Pancreas (tissue), 10 donors: ENCODE data around the gene ZNF628. TPM values are rescaled to one million over a fixed set of nuclear protein-coding genes. Genes with fewer than 3 reads are reported as not detected.
A peak's percentile ranks its signal among the peaks of the same experiment; 100 is the strongest.

Source experiments
- ATAC-seq, 4 donors: fragments of 200-7000 bp; cut with Tn5 transposase; one replicate each; pipeline versions ENCODE4 v1.8.0 to v1.9.1; 2020; ENCODE audit warnings: mild to moderate bottlenecking in 4 of 4, moderate library complexity in 4 of 4
- DNase-seq, 6 donors: peaks; one replicate each; pipeline ENCODE4 v3.0.0-alpha.2; 2020
- FAIRE-seq: peaks from 2 replicates; lab custom pipeline; 2012; peaks lifted over from hg19 to GRCh38; lab: Jason Lieb, UNC
- H3K27ac ChIP-seq, 4 donors: fragments of 200-600 bp; sonication (generic); 1 replicate in 3 of 4; 2 replicates in 1 of 4; pipeline versions ENCODE4 v1.5.0 to v1.8.0; 2020
- H3K27me3 ChIP-seq, 4 donors: fragments of 200-600 bp; one replicate each; pipeline ENCODE4 v1.8.0; 2021
- H3K36me3 ChIP-seq, 3 donors: fragments of 200-600 bp; sonication (generic) in 1 of 3; one replicate each; pipeline versions ENCODE4 v1.5.0 to v1.8.0; 2020 to 2021
- H3K4me1 ChIP-seq, 3 donors: fragments of 200-600 bp; one replicate each; pipeline ENCODE4 v1.8.0; 2021
- H3K4me3 ChIP-seq, 4 donors: fragments of 200-600 bp; sonication (generic) in 2 of 4; one replicate each; pipeline versions ENCODE4 v1.5.0 to v1.8.0; 2020 to 2021
- H3K9me3 ChIP-seq, 4 donors: fragments of 200-600 bp; one replicate each; pipeline ENCODE4 v1.8.0; 2021
- WGBS, 2 donors: extraction: QIAGEN DNeasy Blood & Tissue Kit; methylation state at CpG; one replicate each; pipeline ENCODE4 v1.1.7; 2013; 5-methylcytosine and 5-hydroxymethylcytosine counted together
- intact Hi-C, 3 donors: fragments of 100-400 bp; cut with DNase I; formaldehyde crosslinking; loops; one replicate each; pipeline versions ENCODE4 v1.11.1 to v1.14.2; 2022
- polyA plus RNA-seq, 2 donors: library from polyadenylated mRNA; stranded (reverse); fragments of 200-250 nt; gene quantifications; one replicate each; pipeline ENCODE4 v1.2.3, GENCODE V29; 2013
- total RNA-seq, 6 donors: library from RNA; stranded (reverse); fragmentation: NEBNext Ultra II Directional in 4 of 6; extraction: Animal tissue kit (Norgen Biotek cat#: 25700) in 4 of 6; gene quantifications; one replicate each; pipeline versions ENCODE4 v1.2.1 to v1.2.4, GENCODE V29; 2021 to 2023
- TF ChIP-seq, protein P1 (sequence below), 4 donors: fragments of 200-600 bp; sonication (generic) in 3 of 4; IDR thresholded peaks; one replicate each; pipeline versions ENCODE4 v1.5.0 to v1.8.0; 2021; ENCODE audit warnings: antibody characterized with exemption in 4 of 4
- donor health status: healthy with polysubstance abuse.
- donor health status: DM: no; HTN: no; CAD: no; lungs with moderate emphysema.
- donor health status: DM: no; HTN: no; CAD: no.
- donor health status: control.
- donor health status: control.
- donor health status: Bipolar disorder and iron deficiency.
- donor health status: DM: yes; HTN: yes; CAD: no.
- donor health status: DM: no; HTN: no; CAD: no.
- donor health status: DM: no; HTN: no; CAD: no.
- donor health status: DM: yes; HTN: yes; CAD: no.

ZNF628 gene
- total and polyA plus RNA-seq, 8 donors = 2.6 to 7.8 (median 4.1) TPM

DNA sequence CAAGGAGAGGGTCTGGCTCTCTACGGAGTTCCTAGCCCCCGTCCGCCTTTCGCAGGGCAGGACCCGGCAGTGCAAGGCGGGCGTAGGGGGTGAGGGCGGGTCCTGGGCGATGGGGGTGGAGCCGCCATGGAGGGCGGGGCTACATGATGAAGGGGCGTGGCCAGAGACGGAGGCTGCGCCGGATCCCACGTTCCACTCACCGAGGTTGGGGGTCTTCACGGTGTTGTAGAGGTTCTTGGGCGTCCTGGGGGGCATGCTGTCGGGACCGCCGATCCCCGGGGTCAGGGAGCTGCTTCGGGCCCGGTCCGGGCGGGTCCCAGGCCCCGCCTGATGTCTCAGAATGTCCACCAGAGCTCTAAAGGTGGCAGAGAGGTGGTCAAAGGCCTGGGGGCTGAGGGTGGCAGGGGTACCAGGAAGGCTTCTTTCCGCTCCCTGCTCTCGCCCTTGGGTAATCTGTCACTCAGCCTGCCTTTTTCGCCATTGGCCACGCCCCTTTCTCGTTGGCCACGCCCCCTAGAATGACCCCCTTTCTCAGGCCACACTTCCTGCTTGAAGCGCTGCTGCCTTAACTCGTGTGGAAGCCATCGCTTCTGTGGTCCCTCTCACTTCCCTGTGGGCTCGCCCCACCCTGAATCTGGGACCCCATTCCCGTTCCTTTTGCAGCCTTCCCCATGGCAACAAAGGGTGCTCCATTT lies 35.9 kb upstream of the ZNF628 start:
- H3K4me3 ChIP-seq = no peak overlapping the region
- no peak overlapping the region for H3K27ac ChIP-seq
- peaks cover 0 to 26% (median 5%) of the 10 kb centered on the region in 4 donors for H3K27me3 ChIP-seq
- FAIRE-seq (no peak), ATAC-seq (no peak), DNase-seq (peak in 1 of 6 donors; percentile 46)
- 6% methylated on average over 38 to 39 of the region's 39 CpGs for WGBS, 2 donors
- intact Hi-C loops = no loop called here
- no peaks in the 10 kb centered on the region for H3K4me1 ChIP-seq
- TF ChIP-seq, protein P1, sequence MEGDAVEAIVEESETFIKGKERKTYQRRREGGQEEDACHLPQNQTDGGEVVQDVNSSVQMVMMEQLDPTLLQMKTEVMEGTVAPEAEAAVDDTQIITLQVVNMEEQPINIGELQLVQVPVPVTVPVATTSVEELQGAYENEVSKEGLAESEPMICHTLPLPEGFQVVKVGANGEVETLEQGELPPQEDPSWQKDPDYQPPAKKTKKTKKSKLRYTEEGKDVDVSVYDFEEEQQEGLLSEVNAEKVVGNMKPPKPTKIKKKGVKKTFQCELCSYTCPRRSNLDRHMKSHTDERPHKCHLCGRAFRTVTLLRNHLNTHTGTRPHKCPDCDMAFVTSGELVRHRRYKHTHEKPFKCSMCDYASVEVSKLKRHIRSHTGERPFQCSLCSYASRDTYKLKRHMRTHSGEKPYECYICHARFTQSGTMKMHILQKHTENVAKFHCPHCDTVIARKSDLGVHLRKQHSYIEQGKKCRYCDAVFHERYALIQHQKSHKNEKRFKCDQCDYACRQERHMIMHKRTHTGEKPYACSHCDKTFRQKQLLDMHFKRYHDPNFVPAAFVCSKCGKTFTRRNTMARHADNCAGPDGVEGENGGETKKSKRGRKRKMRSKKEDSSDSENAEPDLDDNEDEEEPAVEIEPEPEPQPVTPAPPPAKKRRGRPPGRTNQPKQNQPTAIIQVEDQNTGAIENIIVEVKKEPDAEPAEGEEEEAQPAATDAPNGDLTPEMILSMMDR (IDR thresholded peaks at IDR 0.05) = no peak
- H3K36me3 ChIP-seq = no peaks in the 10 kb centered on the region
- H3K9me3 ChIP-seq = no peaks in the 10 kb centered on the region

DNA sequence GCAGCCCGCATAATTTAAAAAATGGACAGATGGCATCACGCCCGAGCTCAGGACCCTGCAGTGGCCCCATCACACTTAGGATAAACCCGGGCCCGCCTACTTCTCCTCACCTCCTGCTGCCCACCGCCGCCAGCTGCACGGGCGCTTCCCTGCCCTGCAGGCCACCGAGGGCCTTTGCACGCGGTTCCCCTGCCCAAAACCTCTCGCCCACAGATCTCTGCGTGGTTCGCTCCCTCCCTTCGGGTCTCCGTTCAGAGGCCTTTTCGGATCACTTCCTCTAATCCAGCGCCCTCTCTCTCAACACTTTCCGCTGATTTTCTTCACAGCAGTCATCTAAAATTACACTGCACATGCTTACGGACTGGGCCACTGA lies 35.1 kb upstream of the ZNF628 start:
- 5 to 8% methylated on average over 21 of the region's 21 CpGs for WGBS, 2 donors
- ATAC-seq (no peak), DNase-seq (no peak), FAIRE-seq (no peak)
- intact Hi-C loops = no loop called here
- Histone ChIP-seq H3K9me3 (no peaks in the 10 kb centered on the region), H3K4me3 (no peak overlapping the region), H3K27me3 (peaks cover 0 to 26% (median 5%) of the 10 kb centered on the region in 4 donors), H3K27ac (no peak overlapping the region), H3K4me1 (no peaks in the 10 kb centered on the region), H3K36me3 (no peaks in the 10 kb centered on the region)
- TF ChIP-seq, protein P1 (IDR thresholded peaks at IDR 0.05) = no peak

DNA sequence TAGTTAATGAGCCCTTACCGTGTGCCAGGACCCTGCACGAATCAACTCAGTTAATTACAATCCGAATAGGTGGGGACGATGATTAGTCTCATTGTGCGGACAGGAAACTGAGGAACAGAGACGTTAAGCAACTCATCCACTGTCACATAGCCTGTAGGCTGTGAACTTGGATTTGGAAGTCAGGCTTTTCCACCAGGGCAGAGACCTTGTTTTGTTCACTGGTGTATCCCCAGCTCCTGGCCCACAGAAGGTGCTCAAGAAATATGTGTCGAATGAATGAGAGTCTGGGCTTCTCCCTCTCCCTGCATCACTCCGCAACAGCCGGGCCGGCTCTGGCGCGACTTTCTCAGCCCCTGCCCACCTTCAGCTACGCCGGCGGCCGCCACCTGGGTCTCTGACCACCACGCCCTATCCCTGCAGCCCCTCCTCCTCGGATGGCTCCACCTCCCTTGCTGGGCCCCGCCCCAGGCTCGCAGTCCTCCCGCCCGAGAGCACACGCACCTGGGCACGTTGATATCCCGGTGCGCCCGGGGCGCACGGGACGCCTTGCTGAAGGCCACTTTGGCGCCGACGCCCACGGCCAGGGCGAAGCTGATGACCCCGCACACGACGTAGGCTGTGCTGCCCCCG lies 34.6 kb upstream of the ZNF628 start:
- FAIRE-seq = no peak
- no peak overlapping the region for H3K4me3 ChIP-seq

DNA sequence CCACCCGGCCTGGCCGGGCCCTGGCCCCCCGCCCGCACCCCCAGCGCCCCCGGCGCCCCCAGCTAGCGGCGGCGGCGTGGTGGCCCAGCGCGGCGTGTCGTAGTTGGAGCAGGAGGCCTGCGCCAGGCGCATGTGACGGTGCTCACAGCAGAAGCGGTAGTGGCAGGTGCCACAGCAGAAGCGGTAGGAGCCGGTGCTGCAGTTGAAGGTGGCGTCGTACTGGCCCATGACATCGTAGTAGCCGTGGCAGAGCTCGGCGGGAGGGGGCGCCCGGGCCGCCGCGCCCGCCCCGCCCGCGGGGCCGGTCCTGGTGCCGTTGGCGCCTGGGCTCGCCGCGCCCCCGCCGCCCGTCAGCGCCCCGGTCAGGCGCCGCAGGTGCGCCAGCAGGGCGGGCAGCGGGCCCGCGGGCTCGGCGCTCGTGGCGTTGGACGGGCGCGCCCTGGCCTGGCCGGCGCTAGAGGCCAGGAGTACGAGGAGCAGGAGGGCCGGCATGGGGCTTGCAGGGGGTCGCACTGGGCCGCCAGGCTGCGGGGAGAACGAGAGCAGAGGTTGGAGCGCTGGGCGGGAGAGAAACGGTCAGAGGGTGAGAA lies 34.0 kb upstream of the ZNF628 start:
- Histone ChIP-seq H3K27me3 (peaks cover 0 to 26% (median 5%) of the 10 kb centered on the region in 4 donors), H3K9me3 (no peaks in the 10 kb centered on the region), H3K4me1 (no peaks in the 10 kb centered on the region), H3K27ac (no peak overlapping the region), H3K4me3 (no peak overlapping the region), H3K36me3 (no peaks in the 10 kb centered on the region)
- WGBS, 2 donors = 1 to 2% methylated on average over 58 to 72 of the region's 72 CpGs
- TF ChIP-seq, protein P1 (IDR thresholded peaks at IDR 0.05) = no peak
- FAIRE-seq (no peak), DNase-seq (peak in 1 of 6 donors; percentile 59), ATAC-seq (peak in 1 of 4 donors; percentile 27)
- intact Hi-C loops = no loop called here

More for the DNA sequence above, 34.6 kb upstream of the ZNF628 start:
- Histone ChIP-seq H3K36me3 (no peaks in the 10 kb centered on the region), H3K27ac (no peak overlapping the region), H3K4me1 (no peaks in the 10 kb centered on the region), H3K9me3 (no peaks in the 10 kb centered on the region), H3K27me3 (peaks cover 0 to 26% (median 5%) of the 10 kb centered on the region in 4 donors)
- intact Hi-C loops = no loop called here
- DNase-seq = peak in 1 of 6 donors; percentile 51
- WGBS, 2 donors = 1 to 2% methylated on average over 38 to 39 of the region's 39 CpGs
- TF ChIP-seq, protein P1 (IDR thresholded peaks at IDR 0.05) = no peak
- peak in 1 of 4 donors; percentile 37 for ATAC-seq
